ENCODE data around the gene C22orf42. TPM values are rescaled to one million over a fixed set of nuclear protein-coding genes. Genes with fewer than 3 reads are reported as not detected.

C22orf42 gene
- total RNA-seq, 2 experiments from 2014 or later = not detected

GRCh38 chr22:32132126-32132525, 27.0 kb downstream of the C22orf42 start:
- POLR2A ChIA-PET = no interaction called here

GRCh38 chr22:32130464-32130863, 28.6 kb downstream of the C22orf42 start:
- H3K27ac Mint-ChIP-seq = no peak overlapping the region
- POLR2A ChIA-PET = no interaction called here
- no peak overlapping the region for H3K27ac ChIP-seq (ENCODE audit: low read depth in 1 of 2, low read length in 2 of 2)
- CTCF ChIA-PET = no interaction called here
- H3K9me3 ChIP-seq (ENCODE audit: control insufficient read depth in 1 of 2, insufficient read depth in 1 of 2, low read length in 2 of 2) = no peaks in the 10 kb centered on the region
- no peaks in the 10 kb centered on the region for H3K27me3 Mint-ChIP-seq
- ATAC-seq (ENCODE audit: poor library complexity) (no peak), DNase-seq (no peak)
- no peaks in the 10 kb centered on the region for H3K9me3 Mint-ChIP-seq
- no peak for TF ChIP-seq CTCF (IDR thresholded peaks at IDR 0.05)
- H3K27me3 ChIP-seq (ENCODE audit: control insufficient read depth in 1 of 2, insufficient read depth in 2 of 2, low read length in 2 of 2) = no peaks in the 10 kb centered on the region
- intact Hi-C loops (cut with DNase I, micrococcal nuclease) = no loop called here
- no peak overlapping the region for H3K4me3 ChIP-seq (ENCODE audit: low read length)
- H3K4me1 Mint-ChIP-seq (ENCODE audit: low read depth) = peaks cover 3% of the 10 kb centered on the region
- no peaks in the 10 kb centered on the region for H3K36me3 Mint-ChIP-seq (ENCODE audit: low read depth)
- no peaks in the 10 kb centered on the region for H3K36me3 ChIP-seq (ENCODE audit: insufficient read depth, low read length)
- peaks cover 9% of the 10 kb centered on the region for H3K4me1 ChIP-seq (ENCODE audit: insufficient read depth, low read length)
- no peak overlapping the region for H3K4me3 Mint-ChIP-seq

More at GRCh38 chr22:32132126-32132525, 27.0 kb downstream of the C22orf42 start:
- no peaks in the 10 kb centered on the region for H3K9me3 Mint-ChIP-seq
- H3K27ac ChIP-seq (ENCODE audit: low read depth in 1 of 2, low read length in 2 of 2) = no peak overlapping the region
- peaks cover 2% of the 10 kb centered on the region for H3K4me1 Mint-ChIP-seq (ENCODE audit: low read depth)
- no peaks in the 10 kb centered on the region for H3K27me3 Mint-ChIP-seq
- no peak overlapping the region for H3K4me3 Mint-ChIP-seq
- no peak for TF ChIP-seq CTCF (IDR thresholded peaks at IDR 0.05)
- no peaks in the 10 kb centered on the region for H3K36me3 ChIP-seq (ENCODE audit: insufficient read depth, low read length)
- H3K36me3 Mint-ChIP-seq (ENCODE audit: low read depth) = no peaks in the 10 kb centered on the region
- intact Hi-C loops (cut with DNase I, micrococcal nuclease) = no loop called here
- H3K4me3 ChIP-seq (ENCODE audit: low read length) = no peak overlapping the region
- H3K4me1 ChIP-seq (ENCODE audit: insufficient read depth, low read length) = peaks cover 14% of the 10 kb centered on the region
- no peaks in the 10 kb centered on the region for H3K27me3 ChIP-seq (ENCODE audit: control insufficient read depth in 1 of 2, insufficient read depth in 2 of 2, low read length in 2 of 2)
- no peaks in the 10 kb centered on the region for H3K9me3 ChIP-seq (ENCODE audit: control insufficient read depth in 1 of 2, insufficient read depth in 1 of 2, low read length in 2 of 2)
- no peak overlapping the region for H3K27ac Mint-ChIP-seq
- ATAC-seq (ENCODE audit: poor library complexity) (no peak), DNase-seq (no peak)
- CTCF ChIA-PET = no interaction called here

GRCh38 chr22:32127904-32128303, 31.2 kb downstream of the C22orf42 start:
- intact Hi-C loops (cut with DNase I, micrococcal nuclease) = no loop called here
- Mint-ChIP-seq H3K9me3 (no peaks in the 10 kb centered on the region), H3K4me1 (ENCODE audit: low read depth) (peaks cover 10% of the 10 kb centered on the region), H3K36me3 (ENCODE audit: low read depth) (no peaks in the 10 kb centered on the region), H3K4me3 (no peak overlapping the region), H3K27ac (no peak overlapping the region), H3K27me3 (no peaks in the 10 kb centered on the region)
- ChIA-PET POLR2A (no interaction called here), CTCF (no interaction called here)
- no peak for ATAC-seq (ENCODE audit: poor library complexity)
- no peaks in the 10 kb centered on the region for H3K36me3 ChIP-seq (ENCODE audit: insufficient read depth, low read length)
- DNase-seq = no peak
- no peak overlapping the region for H3K27ac ChIP-seq (ENCODE audit: low read depth in 1 of 2, low read length in 2 of 2)
- no peak overlapping the region for H3K4me3 ChIP-seq (ENCODE audit: low read length)
- H3K27me3 ChIP-seq (ENCODE audit: control insufficient read depth in 1 of 2, insufficient read depth in 2 of 2, low read length in 2 of 2) = no peaks in the 10 kb centered on the region
- peaks cover 10% of the 10 kb centered on the region for H3K4me1 ChIP-seq (ENCODE audit: insufficient read depth, low read length)
- TF ChIP-seq CTCF (IDR thresholded peaks at IDR 0.05) = no peak
- H3K9me3 ChIP-seq (ENCODE audit: control insufficient read depth in 1 of 2, insufficient read depth in 1 of 2, low read length in 2 of 2) = peaks cover 0 to 2% of the 10 kb centered on the region in 2 experiments

All from CD4-positive, alpha-beta T cell (primary cell).